GM08714 (cell line): Measurements from ENCODE around the gene MAPK1.
"Not testable (repeated sequence)": the region's sequence is repeated elsewhere in the genome, so short reads cannot be mapped to it uniquely, and the experiment has no call there.

Experiments
- H3K4me3 ChIP-seq: fragments of 200-500 bp; sonication (Bioruptor generic); 2 replicates; pipeline ENCODE4 v1.5.1; 2014; ENCODE audit warnings: mild to moderate bottlenecking, low read length, inconsistent platforms
- ZNF274 ChIP-seq: IDR thresholded peaks from 2 replicates; pipeline ENCODE4 v1.6.1; 2012; ENCODE audit warnings: mild to moderate bottlenecking, low read depth, low read length

The MAPK1 gene

GRCh38 chr22:21865041-21865440, 2.4 kb downstream of the MAPK1 start:
- no peak for TF ChIP-seq ZNF274
- peak overlapping the region; percentile 100; the same call in 1 of the 2 replicates for H3K4me3 ChIP-seq

DNA sequence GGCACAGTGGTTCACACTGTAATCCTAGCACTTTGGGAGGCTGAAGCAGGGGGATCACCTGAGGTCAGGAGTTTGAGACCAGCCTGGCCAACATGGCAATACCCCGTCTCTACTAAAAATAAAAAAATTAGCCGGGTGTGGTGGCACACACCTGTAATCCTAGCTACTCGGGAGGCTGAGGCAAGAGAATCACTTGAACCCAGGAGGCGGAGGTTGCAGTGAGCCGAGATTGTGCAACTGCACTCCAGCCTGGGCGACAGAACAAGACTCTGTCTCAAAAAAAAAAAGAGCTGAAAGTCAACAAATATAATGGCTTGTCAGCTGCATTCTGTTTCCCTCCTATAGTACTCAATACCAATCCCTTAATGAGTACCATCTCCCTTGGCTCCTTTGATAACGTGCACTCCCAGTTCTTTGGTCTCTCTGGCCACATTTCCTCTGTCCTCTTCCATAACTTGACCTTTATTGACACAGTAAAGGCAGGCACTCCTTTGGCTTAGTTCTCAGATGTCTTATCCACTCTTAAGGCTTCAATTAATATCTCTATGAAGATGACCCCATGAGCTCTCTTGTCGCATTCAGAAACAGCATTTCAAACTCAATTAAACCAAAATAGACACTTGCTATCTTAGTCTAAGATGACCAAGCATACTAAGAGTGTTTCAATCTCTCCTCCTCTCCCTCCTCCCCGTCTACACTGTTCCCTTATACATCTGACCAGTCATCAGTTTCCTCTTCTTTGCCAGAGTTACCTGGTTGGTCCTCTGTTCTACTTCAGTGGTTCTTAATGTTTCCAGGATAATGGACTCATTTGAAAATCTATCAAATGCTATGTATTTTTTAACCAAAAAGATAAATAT, 4.8 kb downstream of the MAPK1 start:
- no peak overlapping the region for H3K4me3 ChIP-seq
- no peak for TF ChIP-seq ZNF274

- H3K4me3 ChIP-seq: no peak overlapping the region
- no peak for TF ChIP-seq ZNF274
Measured at GRCh38 chr22:21861851-21862250, 5.6 kb downstream of the MAPK1 start.

- no peak overlapping the region for H3K4me3 ChIP-seq
- TF ChIP-seq ZNF274: no peak
Measured at GRCh38 chr22:21861264-21861848, 6.1 kb downstream of the MAPK1 start.

DNA sequence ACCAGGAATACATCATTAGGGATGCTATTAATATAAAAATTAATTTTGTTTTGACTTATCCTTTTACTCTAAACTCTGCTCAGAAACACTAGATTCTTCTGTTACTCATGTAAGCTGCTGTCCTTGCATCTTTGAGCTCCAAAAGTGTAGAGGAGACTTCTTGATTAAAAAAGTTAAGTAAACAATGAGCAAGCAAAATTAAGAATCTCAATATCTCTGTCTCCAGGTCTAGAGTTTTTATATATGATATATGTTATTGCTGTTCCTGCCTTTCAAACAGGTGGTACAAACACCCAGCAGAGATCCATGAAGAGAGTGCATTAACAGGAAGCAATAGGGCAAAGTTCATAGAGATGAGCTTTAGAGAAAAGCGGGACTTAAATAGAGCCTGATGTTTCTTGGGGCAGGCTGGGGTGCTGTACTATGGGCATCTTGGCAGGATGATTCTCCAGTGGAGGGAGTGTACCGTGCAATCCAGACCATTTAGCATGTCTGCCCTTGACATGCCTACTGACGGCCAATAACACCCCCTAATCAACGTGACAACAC, 6.9 kb downstream of the MAPK1 start:
- no peak overlapping the region for H3K4me3 ChIP-seq
- no peak for TF ChIP-seq ZNF274

DNA sequence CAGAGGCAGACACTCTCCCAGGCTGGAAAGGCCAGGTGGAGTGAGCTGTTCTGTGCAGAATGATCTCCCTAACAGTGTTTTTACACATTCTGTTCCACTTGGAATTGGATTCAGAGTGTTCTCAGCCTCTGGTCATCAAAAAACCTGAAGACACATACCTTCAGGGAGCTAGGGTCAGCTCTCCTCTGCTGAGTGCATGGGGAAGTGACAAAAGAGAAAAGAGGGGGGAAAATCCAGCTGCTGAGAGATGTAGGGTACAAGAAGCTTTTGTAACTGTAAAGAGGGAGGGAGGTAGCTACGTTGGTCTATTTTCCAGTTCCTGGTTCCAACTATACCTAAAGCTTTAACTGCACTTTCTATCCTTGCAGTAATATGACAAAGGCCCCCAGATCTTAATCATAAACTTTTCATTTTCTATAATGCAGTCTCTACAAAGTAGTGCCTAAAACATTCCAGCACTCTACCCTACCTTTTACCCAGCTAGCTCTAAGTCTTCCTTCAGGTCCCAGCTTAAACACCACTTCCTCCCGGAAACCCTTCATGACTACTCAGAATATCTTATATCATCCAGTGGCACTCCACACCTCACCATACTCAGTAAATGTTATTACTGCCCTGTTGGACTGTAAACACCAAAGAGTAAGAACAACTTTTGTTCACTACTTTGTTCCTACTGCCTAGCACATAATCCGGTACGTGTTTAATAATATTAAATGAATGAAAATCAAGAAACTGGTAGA, 9.2 kb downstream of the MAPK1 start:
- H3K4me3 ChIP-seq: peak overlapping the region; percentile 18; the same call in 1 of the 2 replicates

GRCh38 chr22:21857481-21857914, 9.9 kb downstream of the MAPK1 start:
- TF ChIP-seq ZNF274: no peak
- H3K4me3 ChIP-seq: peak overlapping the region; percentile 18; the same call in 1 of the 2 replicates

More for the DNA sequence above, 9.2 kb downstream of the MAPK1 start:
- no peak for TF ChIP-seq ZNF274

GRCh38 chr22:21856868-21857267, 10.6 kb downstream of the MAPK1 start:
- no peak overlapping the region for H3K4me3 ChIP-seq
- TF ChIP-seq ZNF274: no peak

DNA sequence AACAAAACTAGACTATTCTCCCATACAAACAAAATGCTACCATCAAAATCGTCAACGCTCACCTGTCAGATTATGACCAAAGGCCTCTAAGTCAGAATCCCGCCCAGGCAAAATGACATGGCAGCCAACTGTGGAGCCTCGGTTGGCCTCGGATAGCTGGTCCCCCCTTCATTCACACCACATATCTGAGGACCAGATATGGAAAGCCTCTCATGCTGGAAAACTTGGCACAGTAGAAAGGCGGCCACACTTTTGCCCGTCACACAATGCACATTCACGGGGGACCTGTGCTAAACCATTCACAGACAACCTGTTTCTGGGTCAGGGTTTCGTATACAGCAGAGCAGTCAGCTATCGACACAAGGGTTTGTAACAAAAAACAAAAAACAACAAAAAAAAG, 11.2 kb downstream of the MAPK1 start:
- TF ChIP-seq ZNF274: no peak
- H3K4me3 ChIP-seq: no peak overlapping the region

DNA sequence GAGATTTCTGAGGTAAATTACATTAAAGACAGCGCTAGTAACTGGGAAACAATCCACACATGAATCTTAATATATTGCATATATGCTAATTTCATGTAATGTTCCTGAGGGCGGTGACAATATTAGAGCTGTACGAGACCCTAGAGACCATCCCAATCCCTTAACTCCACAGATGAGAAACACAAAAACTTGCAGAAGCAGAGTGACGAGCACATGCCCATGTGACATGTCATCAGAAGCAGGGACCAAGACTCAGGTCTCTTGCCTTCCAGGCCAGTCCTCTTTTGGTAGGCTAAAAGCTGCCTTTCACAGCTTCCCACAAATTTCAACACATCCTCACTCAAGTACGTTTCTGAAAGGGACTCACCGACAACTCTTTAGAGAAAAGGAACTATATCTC, 11.8 kb downstream of the MAPK1 start:
- TF ChIP-seq ZNF274: no peak
- H3K4me3 ChIP-seq: no peak overlapping the region

GRCh38 chr22:21850660-21851059, 16.8 kb downstream of the MAPK1 start:
- no peak for TF ChIP-seq ZNF274

GRCh38 chr22:21849489-21849888, 18.0 kb downstream of the MAPK1 start:
- TF ChIP-seq ZNF274: no peak
- no peak overlapping the region for H3K4me3 ChIP-seq

More at GRCh38 chr22:21850660-21851059, 16.8 kb downstream of the MAPK1 start:
- no peak overlapping the region for H3K4me3 ChIP-seq

GRCh38 chr22:21848057-21848456, 19.4 kb downstream of the MAPK1 start:
- not testable (repeated sequence) for H3K4me3 ChIP-seq
